GM12892 (cell line): ENCODE measurements around the gene RAB4A.
A peak's percentile ranks its signal among the peaks of the same experiment; 100 is the strongest.

ENCODE experiments used
- DNase-seq: peaks from one replicate; pipeline ENCODE4 v3.0.0; 2011; ENCODE audit not compliant: insufficient read length
- FAIRE-seq: peaks from 2 replicates; lab custom pipeline; 2011; peaks lifted over from hg19 to GRCh38; lab: Jason Lieb, UNC
- POLR2A ChIP-seq: IDR thresholded peaks from 2 replicates; pipeline ENCODE4 v1.6.1; 2011; ENCODE audit warnings: low read depth, low read length, control low read depth
- POLR2AphosphoS5 ChIP-seq: IDR thresholded peaks from 2 replicates; pipeline ENCODE4 v1.6.1; 2011; ENCODE audit warnings: low read depth, low read length, control low read depth
- TAF1 ChIP-seq: IDR thresholded peaks from 2 replicates; pipeline ENCODE4 v1.6.1; 2011; ENCODE audit warnings: low read depth, mild to moderate bottlenecking, control low read depth, low read length, borderline replicate concordance

Gene RAB4A

DNA sequence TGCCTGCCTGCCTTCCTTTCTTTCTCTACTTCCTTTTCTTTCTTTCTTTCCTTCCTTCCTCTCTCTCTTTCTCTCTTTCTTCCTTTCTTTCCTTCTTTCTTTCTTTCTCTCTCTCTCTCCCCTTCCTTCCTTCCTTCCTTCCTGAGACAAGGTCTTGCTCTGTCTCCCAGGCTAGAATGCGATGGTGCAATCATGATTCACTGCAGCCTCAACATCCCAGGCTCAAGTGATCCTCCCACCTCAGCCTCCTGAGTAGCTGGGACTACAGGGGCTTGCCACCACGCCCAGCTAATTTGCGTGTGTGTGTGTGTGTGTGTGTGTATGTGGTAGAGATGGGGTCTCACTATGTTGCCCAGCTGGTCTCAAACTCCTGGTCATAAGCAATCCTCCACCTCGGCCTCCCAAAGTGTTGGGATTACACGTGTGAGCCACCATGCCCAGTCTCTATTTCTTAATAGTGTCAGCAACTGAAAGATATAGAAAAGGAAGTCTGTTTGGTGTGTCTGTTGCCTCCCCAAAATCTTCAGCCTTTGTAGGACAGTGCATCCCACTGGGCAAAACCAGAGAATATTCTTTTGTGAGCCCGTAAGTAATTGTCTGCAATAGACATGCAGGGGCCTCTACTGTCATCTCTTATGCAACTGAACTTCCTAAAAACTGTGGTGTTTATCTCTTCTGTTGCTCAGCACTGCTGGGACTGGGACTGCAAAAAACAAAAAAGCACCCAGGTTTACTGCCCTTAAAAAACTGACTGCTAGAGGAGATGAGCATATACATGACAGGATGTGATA is 20.9 kb upstream of the RAB4A start:
- DNase-seq (no peak), FAIRE-seq (no peak)
- no peak for TF ChIP-seq POLR2AphosphoS5
- TF ChIP-seq POLR2A = no peak
- TF ChIP-seq TAF1 = no peak

DNA sequence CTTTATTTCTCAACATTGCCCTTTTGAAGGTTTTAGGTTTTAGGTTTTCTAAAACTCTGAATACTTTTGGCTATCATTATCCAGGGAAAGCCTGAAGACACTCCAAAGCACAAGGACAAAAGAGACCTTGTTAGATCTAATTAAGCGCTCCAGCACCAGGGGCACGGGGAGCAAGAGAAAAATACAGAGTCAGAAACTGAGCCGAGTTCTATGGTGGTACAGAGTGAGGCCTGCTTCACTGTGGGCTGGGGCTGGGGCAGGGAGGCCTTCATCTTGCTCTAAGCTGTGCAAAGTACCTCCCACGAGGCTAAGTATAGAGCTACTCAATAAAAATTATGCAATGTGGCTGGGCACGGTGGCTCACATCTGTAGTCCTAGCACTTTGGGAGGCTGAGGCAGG is 19.7 kb upstream of the RAB4A start:
- FAIRE-seq = no peak
- TF ChIP-seq POLR2A (no peak), POLR2AphosphoS5 (no peak), TAF1 (no peak)
- DNase-seq = no peak

DNA sequence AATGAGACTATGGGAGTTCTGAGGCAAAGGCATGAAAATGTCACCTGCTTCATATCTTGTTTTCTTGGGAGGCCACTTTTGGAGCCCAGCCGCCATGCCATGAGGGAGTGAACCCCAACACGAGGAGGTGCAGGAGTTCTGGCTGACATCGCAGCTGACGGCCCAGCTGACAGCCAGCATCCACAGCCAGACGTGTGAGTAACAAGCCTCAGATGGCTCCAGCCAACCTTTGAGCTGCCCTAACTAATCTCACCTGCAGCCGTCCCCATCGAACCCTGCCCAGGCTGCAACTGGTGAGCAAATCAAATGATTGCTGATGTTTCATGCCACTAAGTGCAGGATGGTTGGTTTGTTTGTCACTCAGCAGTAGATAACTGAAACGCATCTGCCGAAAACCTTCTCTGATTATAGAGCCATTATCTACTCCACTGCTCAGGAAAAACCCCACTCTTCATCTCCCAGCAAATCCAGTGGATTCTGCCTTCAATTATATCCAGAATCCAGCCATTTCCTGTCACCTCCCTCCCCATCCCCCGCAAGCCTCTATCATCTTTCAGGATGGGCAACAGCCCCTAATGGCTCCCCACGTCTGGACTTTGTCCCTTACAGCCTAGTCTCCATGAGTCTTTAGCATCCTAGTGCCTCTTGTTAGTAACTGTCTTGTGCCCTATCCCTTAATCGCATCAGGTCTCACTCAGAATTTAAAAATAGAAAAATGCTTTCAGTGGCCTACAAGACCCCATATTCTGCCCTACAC is 18.5 kb upstream of the RAB4A start:
- TF ChIP-seq POLR2A (no peak), TAF1 (no peak), POLR2AphosphoS5 (no peak)
- FAIRE-seq (no peak), DNase-seq (no peak)

DNA sequence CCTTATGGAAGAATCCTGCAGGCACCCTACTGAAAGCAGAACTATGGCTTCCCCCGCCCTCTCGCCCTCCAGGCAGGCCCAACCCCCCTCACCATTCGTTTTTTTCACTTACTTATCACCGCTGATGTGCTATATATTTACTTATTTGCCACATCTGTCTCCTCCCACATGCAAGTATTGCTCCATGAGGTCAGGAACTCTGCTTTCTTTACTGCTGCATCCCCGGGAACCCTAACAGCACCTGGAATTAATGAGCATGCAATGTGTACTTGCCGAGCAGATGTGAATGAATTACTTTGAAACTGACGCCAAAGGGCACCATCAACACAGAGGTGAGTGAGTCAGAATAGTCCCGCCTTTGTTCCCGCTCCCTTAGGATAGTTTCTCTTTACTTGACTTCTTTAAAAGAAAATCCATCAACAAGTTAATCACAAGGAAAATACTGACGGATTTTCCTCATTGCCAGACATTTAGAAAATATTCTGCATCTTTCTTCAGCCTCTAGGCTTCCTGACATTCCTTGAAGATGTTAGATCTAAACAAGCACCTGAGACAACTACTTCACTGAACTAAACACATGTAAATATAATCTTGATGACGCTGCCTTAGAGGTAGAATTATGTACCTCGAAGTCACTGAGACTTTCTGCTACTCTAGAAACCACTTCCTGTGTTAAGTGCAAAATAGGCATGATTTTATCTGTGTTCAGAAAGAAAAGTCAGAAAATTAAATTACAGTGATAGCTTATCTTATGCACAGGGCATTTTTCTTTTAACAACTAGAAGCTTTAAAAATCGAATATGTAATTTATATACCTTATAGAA is 17.5 kb upstream of the RAB4A start:
- TF ChIP-seq POLR2AphosphoS5 (no peak), TAF1 (no peak), POLR2A (no peak)
- no peak for DNase-seq
- peak; percentile 40 for FAIRE-seq

DNA sequence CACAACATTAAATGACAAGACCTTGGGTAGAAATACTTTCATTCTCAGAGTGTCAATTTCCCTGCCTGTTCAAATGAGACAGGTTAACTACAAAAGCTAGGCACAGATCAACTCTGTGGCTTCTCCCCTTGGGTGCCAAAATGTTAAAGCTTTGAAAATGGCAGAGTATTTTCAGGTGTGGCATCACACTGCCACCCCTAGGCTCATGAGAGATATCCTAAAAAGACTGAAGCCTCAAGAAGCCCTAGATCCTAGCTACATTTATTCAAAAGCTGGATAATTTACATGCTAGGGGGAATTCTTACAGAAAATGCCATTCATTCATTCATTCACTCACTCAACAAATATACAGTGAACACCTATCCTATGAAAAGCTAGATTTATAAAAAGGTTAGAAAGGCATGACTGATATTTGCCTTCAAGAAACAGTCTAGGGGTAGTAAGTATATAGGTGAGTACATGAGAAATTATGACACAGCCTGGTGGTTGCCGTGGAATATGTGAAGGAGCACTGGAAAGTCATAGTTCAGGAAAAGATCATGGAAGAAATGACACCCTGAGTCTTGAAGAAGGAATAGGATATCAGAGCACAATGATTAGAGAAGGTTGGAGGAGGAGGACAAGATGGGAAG is 15.9 kb upstream of the RAB4A start:
- TF ChIP-seq POLR2A (no peak), TAF1 (no peak), POLR2AphosphoS5 (no peak)
- no peak for DNase-seq
- FAIRE-seq = no peak

DNA sequence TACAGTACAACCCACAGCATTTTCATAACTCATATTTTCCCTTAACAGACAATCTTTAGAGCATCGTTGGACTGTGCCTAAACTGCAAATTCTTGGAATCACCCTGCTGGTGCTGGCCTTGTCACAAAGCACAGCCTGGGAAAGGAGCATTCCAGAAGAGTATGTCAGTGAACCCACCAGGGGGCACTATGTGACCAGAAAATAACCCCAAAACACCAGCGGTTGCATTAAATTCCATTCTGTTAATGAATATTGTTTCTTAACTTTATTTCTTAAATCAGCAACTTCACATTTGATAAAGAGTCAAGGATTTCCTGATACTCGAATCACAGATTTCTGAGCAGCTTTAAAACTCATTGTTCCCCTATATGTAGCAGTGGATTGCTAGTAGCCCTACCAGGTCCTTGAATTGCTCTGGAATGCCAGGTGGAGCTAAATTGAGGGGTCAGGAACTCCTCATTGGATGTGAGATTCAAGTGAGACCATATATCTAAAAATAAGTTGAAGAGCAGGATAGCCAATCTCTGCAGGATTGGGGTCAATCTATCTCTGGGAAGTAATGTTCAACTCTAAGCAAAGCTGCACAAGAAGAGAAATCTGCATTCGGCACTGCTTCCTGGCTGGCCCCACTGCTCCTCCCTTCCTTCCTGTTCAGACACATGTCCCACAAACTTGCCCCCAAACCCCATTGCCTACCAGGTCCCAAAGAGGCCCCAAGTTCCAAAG is 12.7 kb upstream of the RAB4A start:
- DNase-seq = no peak
- TF ChIP-seq POLR2A (no peak), TAF1 (no peak), POLR2AphosphoS5 (no peak)
- FAIRE-seq = peak; percentile 92

DNA sequence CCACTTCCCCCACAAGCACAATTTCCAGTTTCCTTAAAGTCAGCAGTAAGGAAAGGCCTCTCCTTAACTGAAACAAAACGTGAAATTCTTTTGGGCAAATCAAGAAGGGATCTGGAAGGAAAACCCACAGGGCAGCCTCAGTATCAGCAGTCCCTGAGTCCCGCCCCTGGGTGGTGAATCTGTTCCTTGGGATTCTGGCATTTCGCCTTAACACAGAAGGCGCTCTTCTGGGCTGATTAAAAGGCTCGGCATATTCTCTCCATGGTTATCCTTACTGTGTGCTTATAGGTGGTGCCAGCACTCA is 12.2 kb upstream of the RAB4A start:
- DNase-seq (no peak), FAIRE-seq (no peak)
- TF ChIP-seq TAF1 = no peak
- no peak for TF ChIP-seq POLR2A
- no peak for TF ChIP-seq POLR2AphosphoS5

DNA sequence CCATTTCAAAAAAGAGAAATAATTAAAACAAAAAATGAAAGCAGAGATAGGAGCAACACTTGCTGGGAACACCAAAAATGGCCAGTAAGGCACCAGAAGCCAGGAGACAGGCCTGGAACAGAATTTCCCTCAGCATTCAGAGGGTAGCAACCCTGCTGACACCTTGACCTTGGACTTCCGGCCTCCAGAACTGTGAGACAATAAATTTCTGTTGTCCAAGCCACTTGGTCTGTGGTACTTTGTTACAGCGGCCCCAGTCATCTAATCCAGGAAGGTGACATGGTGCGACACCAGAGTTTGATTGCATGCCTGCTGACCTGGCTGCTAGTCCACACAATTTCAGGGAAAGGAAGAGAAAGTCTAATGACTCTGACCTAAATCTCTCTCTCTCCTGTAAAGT is 10.6 kb upstream of the RAB4A start:
- TF ChIP-seq POLR2A = no peak
- TF ChIP-seq POLR2AphosphoS5 = no peak
- no peak for TF ChIP-seq TAF1
- DNase-seq (no peak), FAIRE-seq (no peak)

DNA sequence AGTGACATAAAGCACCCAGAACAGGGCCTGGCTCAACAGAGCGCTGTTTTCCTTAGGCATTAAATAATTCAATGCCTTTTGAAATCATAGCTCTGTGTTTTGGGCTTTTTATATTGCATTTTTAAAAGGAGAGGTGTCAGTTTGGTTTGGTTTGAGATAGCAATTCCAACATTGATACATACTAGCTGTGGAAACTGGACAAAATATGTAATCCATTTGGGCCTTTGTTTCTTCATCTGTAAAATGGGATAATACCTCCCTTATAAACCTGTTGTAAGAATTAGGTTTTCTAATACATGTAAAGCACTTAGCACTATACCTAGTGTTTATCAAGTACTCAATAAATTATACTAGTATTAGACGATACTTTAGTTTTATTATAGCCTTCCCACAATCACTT is 8.7 kb upstream of the RAB4A start:
- FAIRE-seq (no peak), DNase-seq (no peak)
- TF ChIP-seq POLR2A (no peak), POLR2AphosphoS5 (no peak), TAF1 (no peak)

DNA sequence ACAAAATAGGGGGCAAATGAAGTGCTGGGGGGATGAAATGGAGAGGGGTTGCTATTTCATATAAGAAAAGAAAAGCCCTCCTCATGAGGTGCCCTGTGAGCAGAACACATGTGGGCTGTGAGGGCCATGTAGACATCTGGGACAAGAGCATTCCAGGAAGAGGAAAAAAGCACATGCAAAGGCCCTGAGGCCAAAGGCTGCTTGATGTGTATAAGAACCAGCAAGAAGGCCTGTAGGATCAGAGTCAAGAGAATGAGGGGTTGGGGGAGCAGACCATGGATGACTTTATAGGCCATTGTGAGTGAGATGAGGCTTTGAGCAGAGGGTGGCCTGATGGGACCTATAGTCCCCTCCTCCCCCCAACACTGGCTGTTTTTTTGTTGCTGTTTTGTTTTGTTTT is 7.7 kb upstream of the RAB4A start:
- TF ChIP-seq POLR2A = no peak
- TF ChIP-seq TAF1 = no peak
- TF ChIP-seq POLR2AphosphoS5 = no peak
- FAIRE-seq = no peak

DNA sequence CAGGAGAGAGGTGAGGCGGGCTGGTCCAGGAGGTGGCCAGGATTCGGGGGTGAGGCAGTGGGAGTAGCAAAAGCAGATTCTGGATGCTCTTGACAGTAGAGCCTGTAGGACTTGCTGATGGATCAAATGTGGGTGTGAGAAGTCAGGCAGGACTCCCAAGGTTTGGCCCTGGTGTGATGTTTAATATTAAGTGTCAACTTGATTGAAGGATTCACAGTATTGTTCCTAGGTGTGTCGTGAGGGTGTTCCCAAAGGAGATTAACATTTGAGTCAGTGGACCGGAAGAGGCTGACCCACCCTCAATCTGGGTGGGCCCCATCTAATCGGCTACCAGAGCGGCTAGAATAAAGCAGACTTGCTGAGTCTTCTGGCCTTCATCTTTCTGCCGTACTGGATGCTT is 6.8 kb upstream of the RAB4A start:
- TF ChIP-seq POLR2AphosphoS5 (no peak), TAF1 (no peak), POLR2A (no peak)

More for the DNA sequence above, 7.7 kb upstream of the RAB4A start:
- no peak for DNase-seq

More for the DNA sequence above, 6.8 kb upstream of the RAB4A start:
- FAIRE-seq = no peak
- DNase-seq = no peak
